HepG2 (cell line): ENCODE measurements around the gene GPLD1. TPM values are rescaled to one million over a fixed set of nuclear protein-coding genes. Genes with fewer than 3 reads are reported as not detected.

Experiments
- CAMTA2 ChIP-seq: sonication (generic); formaldehyde crosslinking; IDR thresholded peaks from 2 replicates; pipeline ENCODE4 v1.4.0; 2020; ENCODE audit warnings: mild to moderate bottlenecking, missing genetic modification reagents, borderline replicate concordance
- IRF9 ChIP-seq: sonication (generic); formaldehyde crosslinking; IDR thresholded peaks from 2 replicates; pipeline ENCODE4 v1.8.0; 2022; ENCODE audit warnings: missing genetic modification reagents, mild to moderate bottlenecking, borderline replicate concordance
- JUNB ChIP-seq: sonication (generic); formaldehyde crosslinking; IDR thresholded peaks from 2 replicates; pipeline ENCODE4 v1.8.0; 2022; ENCODE audit warnings: missing genetic modification reagents, mild to moderate bottlenecking, borderline replicate concordance
- KLF16 ChIP-seq, 2 experiments: sonication (generic) in 1 of 2; formaldehyde crosslinking in 1 of 2; IDR thresholded peaks; 2 replicates each; pipeline versions ENCODE4 v1.6.1 to v1.8.0; 2016 to 2023; ENCODE audit warnings: missing genetic modification reagents in 2 of 2, missing compliant biosample characterization in 1 of 2
- MYC ChIP-seq: sonication (generic); formaldehyde crosslinking; IDR thresholded peaks from 2 replicates; pipeline ENCODE4 v1.9.0; 2021; ENCODE audit warnings: missing genetic modification reagents, borderline replicate concordance
- NFYC ChIP-seq: IDR thresholded peaks from 2 replicates; pipeline ENCODE4 v1.6.1; 2016; ENCODE audit warnings: missing genetic modification reagents, missing compliant biosample characterization
- NR2F2 ChIP-seq: IDR thresholded peaks from 2 replicates; pipeline ENCODE4 v1.6.1; 2012; ENCODE audit warnings: low read depth, inconsistent platforms, borderline replicate concordance
- POLR2A ChIP-seq, 2 experiments: IDR thresholded peaks; 2 replicates each; pipeline ENCODE4 v1.6.1; 2011; ENCODE audit warnings: low read depth in 2 of 2, low read length in 2 of 2, mild to moderate bottlenecking in 1 of 2, moderate library complexity in 1 of 2; ENCODE audit not compliant: insufficient read depth in 1 of 2
- SIN3A ChIP-seq: IDR thresholded peaks from 2 replicates; pipeline ENCODE4 v1.6.1; 2011; ENCODE audit warnings: low read depth, mild to moderate bottlenecking, control low read depth, low read length, borderline replicate concordance
- U2AF1 ChIP-seq: fragments of 200-400 bp; formaldehyde crosslinking; optimal IDR thresholded peaks from 2 replicates; pipeline ENCODE3; 2017; ENCODE audit warnings: mild to moderate bottlenecking, low read depth, low read length
- XBP1 ChIP-seq: sonication (generic); formaldehyde crosslinking; IDR thresholded peaks from 2 replicates; pipeline ENCODE4 v1.5.0; 2020; ENCODE audit warnings: missing genetic modification reagents
- ZMYM2 ChIP-seq: sonication (generic); formaldehyde crosslinking; IDR thresholded peaks from 2 replicates; pipeline ENCODE4 v1.8.0; 2022; ENCODE audit warnings: mild to moderate bottlenecking, missing genetic modification reagents
- ZNF143 ChIP-seq: sonication (generic); formaldehyde crosslinking; IDR thresholded peaks from 2 replicates; pipeline ENCODE4 v1.4.0; 2020; ENCODE audit warnings: missing genetic modification reagents
- ZNF224 ChIP-seq: sonication (generic); formaldehyde crosslinking; IDR thresholded peaks from 2 replicates; pipeline ENCODE4 v1.5.0; 2020; ENCODE audit warnings: mild to moderate bottlenecking, missing genetic modification reagents
- ZXDC ChIP-seq: sonication (generic); formaldehyde crosslinking; IDR thresholded peaks from 2 replicates; pipeline ENCODE4 v1.5.0; 2020; ENCODE audit warnings: mild to moderate bottlenecking, missing genetic modification reagents
- polyA plus RNA-seq, 8 experiments: library from polyadenylated mRNA; depleted of rRNA in 3 of 8; stranded (reverse) in 7 of 8; unstranded in 1 of 8; fragments of >200 nt; fragmentation: Illumina TruSeq in 4 of 8; extraction: Trizol in 4 of 8; gene quantifications; 2 replicates each; pipeline versions ENCODE4 v1.2.1 to v1.2.3, GENCODE V29; 2011 to 2016; ENCODE audit warnings: low read depth in 4 of 8, missing spikeins in 1 of 8, mixed read lengths in 1 of 8; ENCODE audit not compliant: insufficient read depth in 1 of 8
- total RNA-seq, 5 experiments: library from RNA; depleted of rRNA; stranded (reverse); fragments of >200 nt; fragmentation: Illumina TruSeq; extraction: Trizol; gene quantifications; 2 replicates each; pipeline ENCODE4 v1.2.3, GENCODE V29; 2016; ENCODE audit warnings: low read depth in 1 of 5
- TF ChIP-seq, protein P1 (sequence below): sonication (generic); formaldehyde crosslinking; IDR thresholded peaks from 2 replicates; pipeline ENCODE4 v1.4.0; 2020; ENCODE audit warnings: missing genetic modification reagents
- TF ChIP-seq, protein P2 (sequence below): sonication (generic); formaldehyde crosslinking; IDR thresholded peaks from 2 replicates; pipeline ENCODE4 v1.5.0; 2020; ENCODE audit warnings: mild to moderate bottlenecking, missing genetic modification reagents

The GPLD1 gene
- total and polyA plus RNA-seq, 2 of the 13 experiments (the other 11 are each of a cell fraction or from before 2014, with no cell fraction given), result 6.2 to 7.6 TPM

DNA sequence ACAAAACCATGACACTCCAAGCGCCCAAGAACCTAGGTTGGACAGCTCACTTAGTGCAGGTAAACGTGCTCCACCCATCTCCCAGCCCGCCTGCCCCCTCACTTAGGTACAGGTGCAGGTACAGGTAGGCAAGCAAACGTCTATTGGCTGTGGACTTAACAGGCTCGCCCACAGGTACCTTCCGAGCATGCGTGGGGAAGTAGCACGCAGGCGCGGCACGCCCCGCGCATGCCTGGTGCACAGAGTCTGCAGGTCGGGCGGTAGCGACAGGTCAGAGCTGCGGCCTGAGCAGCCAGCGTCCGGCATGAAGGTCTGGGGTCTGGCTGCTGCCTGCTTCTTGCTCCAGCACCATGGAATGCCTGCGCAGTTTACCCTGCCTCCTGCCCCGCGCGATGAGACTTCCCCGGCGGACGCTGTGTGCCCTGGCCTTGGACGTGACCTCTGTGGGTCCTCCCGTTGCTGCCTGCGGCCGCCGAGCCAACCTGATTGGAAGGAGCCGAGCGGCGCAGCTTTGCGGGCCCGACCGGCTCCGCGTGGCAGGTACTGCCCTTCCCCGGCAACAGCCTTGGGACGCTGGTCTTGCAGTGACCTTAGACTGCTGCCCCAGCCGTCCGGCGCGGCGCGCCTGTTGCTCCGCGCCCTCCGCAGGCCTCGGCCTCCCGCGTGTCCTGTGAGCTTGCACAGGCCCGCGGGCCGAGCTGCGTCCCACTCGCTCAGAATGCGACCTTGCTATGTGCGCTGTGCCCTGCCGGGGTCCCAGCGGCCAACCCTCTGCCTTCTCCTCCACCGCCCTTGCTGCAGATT, 86.5 kb downstream of the GPLD1 start, which contains the start of gene MRS2 (continued):
- TF ChIP-seq ZNF224 (CRISPR knock-in tag) (peak; percentile 86), CAMTA2 (CRISPR knock-in tag) (peak; percentile 98), KLF16 (CRISPR knock-in tag; IDR thresholded peaks at IDR 0.05) (peak; percentile 39 to 89; a peak in 1 of 4 replicates), JUNB (CRISPR knock-in tag) (no peak), MYC (CRISPR knock-in tag) (peak; percentile 93; the same call in 1 of the 2 replicates), ZMYM2 (CRISPR knock-in tag) (peak; percentile 66; the same call in 1 of the 2 replicates), IRF9 (CRISPR knock-in tag) (peak; percentile 99), U2AF1 (peak; percentile 69), ZXDC (CRISPR knock-in tag) (peak; percentile 76), ZNF143 (CRISPR knock-in tag) (peak; percentile 65; the same call in 1 of the 2 replicates), XBP1 (CRISPR knock-in tag) (0 out of 2 replicates have a peak, but pooled peaks have one; percentile 71), POLR2A (IDR thresholded peaks at IDR 0.05; ENCODE audit: insufficient read depth in 1 of 2, low read depth in 2 of 2, low read length in 2 of 2) (peak; percentile 97 to 100), SIN3A (peak; percentile 46; the same call in 1 of the 2 replicates), NFYC (peak; percentile 75), NR2F2 (no peak; the same call in 1 of the 2 replicates)
- TF ChIP-seq, protein P1, sequence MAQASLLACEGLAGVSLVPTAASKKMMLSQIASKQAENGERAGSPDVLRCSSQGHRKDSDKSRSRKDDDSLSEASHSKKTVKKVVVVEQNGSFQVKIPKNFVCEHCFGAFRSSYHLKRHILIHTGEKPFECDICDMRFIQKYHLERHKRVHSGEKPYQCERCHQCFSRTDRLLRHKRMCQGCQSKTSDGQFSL (CRISPR knock-in tag), result peak; percentile 72; the same call in 1 of the 2 replicates
- TF ChIP-seq, protein P2, sequence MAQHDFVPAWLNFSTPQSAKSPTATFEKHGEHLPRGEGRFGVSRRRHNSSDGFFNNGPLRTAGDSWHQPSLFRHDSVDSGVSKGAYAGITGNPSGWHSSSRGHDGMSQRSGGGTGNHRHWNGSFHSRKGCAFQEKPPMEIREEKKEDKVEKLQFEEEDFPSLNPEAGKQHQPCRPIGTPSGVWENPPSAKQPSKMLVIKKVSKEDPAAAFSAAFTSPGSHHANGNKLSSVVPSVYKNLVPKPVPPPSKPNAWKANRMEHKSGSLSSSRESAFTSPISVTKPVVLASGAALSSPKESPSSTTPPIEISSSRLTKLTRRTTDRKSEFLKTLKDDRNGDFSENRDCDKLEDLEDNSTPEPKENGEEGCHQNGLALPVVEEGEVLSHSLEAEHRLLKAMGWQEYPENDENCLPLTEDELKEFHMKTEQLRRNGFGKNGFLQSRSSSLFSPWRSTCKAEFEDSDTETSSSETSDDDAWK, result no peak
